T-cell (primary cell): ENCODE measurements around the gene DCLK3. TPM values are rescaled to one million over a fixed set of nuclear protein-coding genes. Genes with fewer than 3 reads are reported as not detected.

Experiments used
- ATAC-seq, 4 experiments: fragments of 200-7000 bp in 3 of 4; fragments of 150-1000 bp in 1 of 4; cut with Tn5 transposase; replicated peaks in 1 of 4; 1 replicate in 3 of 4; 2 replicates in 1 of 4; pipeline ENCODE4 v1.10.0; 2021; ENCODE audit warnings: moderate library complexity in 3 of 4, mild to moderate bottlenecking in 2 of 4, moderate number of reproducible peaks in 1 of 4
- CTCF ChIA-PET, 2 donors: fragments of 300-600 bp; sonication (Branson Sonifier 250); formaldehyde crosslinking; loops; one replicate each; lab custom pipeline; 2022; ENCODE audit warnings: antibody characterized with exemption in 2 of 2; lab: Charles Lee
- POLR2A ChIA-PET, 2 donors: fragments of 300-600 bp; sonication (Branson Sonifier 250); formaldehyde crosslinking; loops; one replicate each; lab custom pipeline; 2022; ENCODE audit warnings: antibody characterized with exemption in 2 of 2; lab: Charles Lee
- DNase-seq, 35 experiments: peaks; one replicate each; pipeline versions ENCODE4 v3.0.0 to v3.0.0-alpha.2; 2013 to 2023
- H3K27ac ChIP-seq: one replicate; pipeline ENCODE4 v1.5.1; 2013; ENCODE audit warnings: low read length
- H3K27me3 ChIP-seq, 2 experiments: replicated peaks in 1 of 2; 1 replicate in 1 of 2; 2 replicates in 1 of 2; pipeline versions ENCODE4 v1.6.1 to v1.7.0; 2013; ENCODE audit warnings: low read length in 1 of 2, mixed read lengths in 1 of 2; ENCODE audit not compliant: control insufficient read depth in 2 of 2, insufficient read depth in 2 of 2; ENCODE audit errors: extremely low read depth in 1 of 2
- H3K36me3 ChIP-seq, 2 donors: 1 replicate in 1 of 2; 2 replicates in 1 of 2; pipeline versions ENCODE4 v1.6.1 to v1.7.0; 2013; ENCODE audit warnings: low read length in 1 of 2; ENCODE audit not compliant: control insufficient read depth in 2 of 2, insufficient read depth in 1 of 2; ENCODE audit errors: extremely low read depth in 1 of 2
- H3K4me1 ChIP-seq, 2 experiments: 1 replicate in 1 of 2; 2 replicates in 1 of 2; pipeline versions ENCODE4 v1.6.1 to v1.7.0; 2013; ENCODE audit warnings: low read length in 2 of 2, mixed read lengths in 1 of 2; ENCODE audit not compliant: insufficient read depth in 2 of 2, control insufficient read depth in 1 of 2; ENCODE audit errors: extremely low read depth in 1 of 2
- H3K4me3 ChIP-seq, 2 donors: 1 replicate in 1 of 2; 2 replicates in 1 of 2; pipeline versions ENCODE4 v1.5.1 to v1.7.0; 2013; ENCODE audit warnings: mild to moderate bottlenecking in 2 of 2, low read length in 1 of 2, moderate library complexity in 1 of 2; ENCODE audit not compliant: control insufficient read depth in 1 of 2; ENCODE audit errors: extremely low read depth in 1 of 2
- H3K9me3 ChIP-seq: 2 replicates; pipeline ENCODE4 v1.7.0; 2013
- H3K27ac Mint-ChIP-seq, 2 donors: one replicate each; pipeline ENCODE4 v1.8.0; 2020 to 2021; ENCODE audit warnings: mild to moderate bottlenecking in 2 of 2, mixed read lengths in 2 of 2
- H3K27me3 Mint-ChIP-seq, 2 donors: one replicate each; pipeline ENCODE4 v1.8.0; 2021 to 2022; ENCODE audit warnings: mixed read lengths in 2 of 2
- H3K36me3 Mint-ChIP-seq: one replicate; pipeline ENCODE4 v1.8.0; 2021; ENCODE audit warnings: mixed read lengths
- H3K4me1 Mint-ChIP-seq, 3 donors: one replicate each; pipeline ENCODE4 v1.8.0; 2020 to 2022; ENCODE audit warnings: mixed read lengths in 3 of 3, mild to moderate bottlenecking in 1 of 3
- H3K4me3 Mint-ChIP-seq, 3 donors: one replicate each; pipeline ENCODE4 v1.8.0; 2020 to 2022; ENCODE audit warnings: mild to moderate bottlenecking in 3 of 3, mixed read lengths in 3 of 3, moderate library complexity in 3 of 3
- H3K9me3 Mint-ChIP-seq, 3 donors: one replicate each; pipeline ENCODE4 v1.8.0; 2020 to 2022; ENCODE audit warnings: mixed read lengths in 3 of 3
- WGBS: methylation state at CpG from one replicate; pipeline ENCODE4 v1.1.5; 2013; ENCODE audit warnings: missing lambda C conversion rate; ENCODE audit not compliant: insufficient coverage; 5-methylcytosine and 5-hydroxymethylcytosine counted together
- total RNA-seq, 35 experiments: library from RNA in 6 of 35; stranded (reverse) in 6 of 35; fragments of 120-200 nt in 1 of 35; gene quantifications; one replicate each; pipeline versions ENCODE4 v1.2.1 to v1.2.4 and lab custom pipeline; 2013 to 2026

Gene DCLK3
- total RNA-seq, 5 donors from 2014 or later (not counting 1 experiment from before 2014, with no cell fraction given): not detected

DNA sequence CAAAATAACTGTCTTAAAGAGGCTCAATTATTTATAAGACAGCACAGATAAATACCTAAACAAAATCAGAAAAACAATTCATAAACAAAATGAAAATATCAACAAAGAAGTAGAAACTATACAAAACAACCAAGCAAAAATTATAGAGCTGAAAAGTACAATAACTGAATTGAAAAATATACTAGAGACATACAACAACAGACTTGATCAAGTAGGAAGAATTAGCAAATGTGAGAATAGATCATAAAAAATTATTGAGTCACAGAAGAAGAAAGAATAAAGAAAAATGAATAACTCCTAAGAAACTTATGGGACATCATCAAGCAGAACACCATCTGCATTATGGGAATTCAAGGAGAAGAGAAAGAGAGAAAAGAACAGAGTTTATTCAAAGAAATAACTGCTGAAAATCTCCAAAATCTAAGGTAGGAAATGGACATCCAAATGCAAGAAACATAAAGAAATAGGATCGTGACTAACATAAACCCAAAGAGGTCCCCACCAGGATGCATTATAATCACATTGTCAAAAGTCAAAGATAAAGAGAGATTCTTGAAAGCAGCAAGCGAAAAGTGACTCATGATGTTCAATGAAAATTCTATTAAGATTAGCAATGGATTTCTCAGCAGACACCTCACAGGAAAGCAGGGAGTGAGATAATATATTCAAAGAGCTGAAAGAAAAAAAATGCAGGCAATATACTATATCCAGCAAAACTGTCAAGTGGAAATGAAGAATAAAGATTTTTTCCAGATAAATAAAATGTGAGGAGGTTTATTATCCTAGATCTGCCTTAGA, 85.9 kb downstream of the DCLK3 start:
- POLR2A ChIA-PET: no interaction called here
- no peak overlapping the region for H3K4me3 Mint-ChIP-seq

DNA sequence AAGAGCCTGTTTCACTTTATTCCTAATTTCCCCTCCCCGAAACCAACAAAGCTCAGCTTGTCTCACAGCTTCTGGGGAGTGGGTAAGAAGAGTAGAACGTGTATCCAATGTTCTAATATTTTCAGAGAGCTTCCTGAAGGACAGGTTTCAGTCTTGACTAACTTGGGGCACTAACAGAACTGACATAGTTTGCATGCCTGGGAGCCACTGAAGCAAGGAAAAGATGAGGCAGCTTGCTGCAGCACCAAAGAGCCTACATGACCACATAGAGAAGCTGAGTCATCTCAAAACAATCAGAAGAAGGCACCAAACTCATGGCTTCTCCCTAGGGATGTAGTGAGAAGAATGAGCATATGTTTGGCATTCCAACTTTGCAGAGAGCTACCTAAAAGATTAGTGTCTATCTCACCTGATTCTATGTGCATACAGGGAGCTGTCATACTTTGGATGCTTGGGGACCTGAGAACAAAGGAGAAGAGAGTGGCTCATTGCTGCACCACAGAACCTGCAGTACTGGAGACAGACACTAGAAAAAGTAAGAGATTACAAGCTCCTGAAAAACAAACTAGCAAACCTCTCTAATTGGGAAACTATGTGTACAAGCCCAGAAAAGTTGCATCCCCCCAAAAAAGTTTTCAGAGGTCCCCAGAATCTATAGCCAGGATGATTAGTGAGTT, 86.9 kb downstream of the DCLK3 start:
- peaks cover 22 to 38% (median 24%) of the 10 kb centered on the region in 3 donors for H3K9me3 Mint-ChIP-seq
- ChIA-PET POLR2A (no interaction called here), CTCF (no interaction called here)
- DNase-seq (no peak), ATAC-seq (no peak)
- no peak overlapping the region for H3K4me3 Mint-ChIP-seq
- H3K36me3 Mint-ChIP-seq: peaks cover 6% of the 10 kb centered on the region
- no CpG with 5 or more reads among the region's 2 CpGs for WGBS
- Histone ChIP-seq H3K9me3 (no peaks in the 10 kb centered on the region), H3K27me3 (peaks cover 0 to 6% of the 10 kb centered on the region in 2 experiments), H3K4me1 (no peaks in the 10 kb centered on the region), H3K4me3 (no peak overlapping the region), H3K36me3 (no peaks in the 10 kb centered on the region), H3K27ac (no peak overlapping the region)
- peaks cover 0 to 4% of the 10 kb centered on the region in 2 donors for H3K27me3 Mint-ChIP-seq
- no peak overlapping the region for H3K27ac Mint-ChIP-seq
- H3K4me1 Mint-ChIP-seq: no peaks in the 10 kb centered on the region

More for the DNA sequence above, 85.9 kb downstream of the DCLK3 start:
- no CpG with 5 or more reads among the region's 2 CpGs for WGBS
- H3K27ac ChIP-seq: no peak overlapping the region
- no peak for DNase-seq
- Mint-ChIP-seq H3K36me3 (peaks cover 6% of the 10 kb centered on the region), H3K27me3 (peaks cover 2 to 3% of the 10 kb centered on the region in 2 donors), H3K9me3 (peaks cover 22 to 38% (median 24%) of the 10 kb centered on the region in 3 donors), H3K27ac (no peak overlapping the region), H3K4me1 (no peaks in the 10 kb centered on the region)
- H3K9me3 ChIP-seq: no peaks in the 10 kb centered on the region
- H3K4me1 ChIP-seq: no peaks in the 10 kb centered on the region
- CTCF ChIA-PET: no interaction called here
- ATAC-seq: no peak
- no peaks in the 10 kb centered on the region for H3K36me3 ChIP-seq
- H3K4me3 ChIP-seq: no peak overlapping the region
- peaks cover 0 to 6% of the 10 kb centered on the region in 2 experiments for H3K27me3 ChIP-seq

DNA sequence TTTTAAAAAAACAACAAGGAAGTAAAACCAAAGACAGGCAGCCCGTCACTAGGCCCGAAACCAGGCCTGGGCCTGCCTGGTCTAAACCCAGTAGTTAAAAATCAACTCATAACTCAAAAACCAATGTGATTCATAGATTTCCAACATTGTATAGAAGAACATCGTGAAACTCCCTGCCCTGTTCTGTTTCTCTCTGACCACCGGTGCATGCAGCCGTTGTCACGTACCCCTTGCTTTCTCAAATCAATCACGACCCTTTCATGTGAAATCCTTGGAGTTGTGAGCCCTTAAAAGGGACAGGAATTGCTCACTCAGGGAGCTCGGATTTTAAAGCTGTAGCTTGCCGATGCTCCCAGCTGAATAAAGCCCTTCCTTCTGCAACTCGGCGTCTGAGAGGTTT, 89.5 kb downstream of the DCLK3 start:
- Histone ChIP-seq H3K4me1 (no peaks in the 10 kb centered on the region), H3K27ac (no peak overlapping the region), H3K27me3 (no peaks in the 10 kb centered on the region), H3K36me3 (no peaks in the 10 kb centered on the region), H3K4me3 (no peak overlapping the region), H3K9me3 (no peaks in the 10 kb centered on the region)
- ChIA-PET POLR2A (no interaction called here), CTCF (no interaction called here)
- Mint-ChIP-seq H3K27ac (no peak overlapping the region), H3K4me3 (no peak overlapping the region), H3K27me3 (peaks cover 4% of the 10 kb centered on the region in 2 donors), H3K9me3 (peaks cover 13 to 25% (median 16%) of the 10 kb centered on the region in 3 donors), H3K36me3 (peaks cover 6% of the 10 kb centered on the region), H3K4me1 (no peaks in the 10 kb centered on the region)
- ATAC-seq (no peak), DNase-seq (no peak)
- WGBS: 84% methylated on average over 8 of the region's 11 CpGs

DNA sequence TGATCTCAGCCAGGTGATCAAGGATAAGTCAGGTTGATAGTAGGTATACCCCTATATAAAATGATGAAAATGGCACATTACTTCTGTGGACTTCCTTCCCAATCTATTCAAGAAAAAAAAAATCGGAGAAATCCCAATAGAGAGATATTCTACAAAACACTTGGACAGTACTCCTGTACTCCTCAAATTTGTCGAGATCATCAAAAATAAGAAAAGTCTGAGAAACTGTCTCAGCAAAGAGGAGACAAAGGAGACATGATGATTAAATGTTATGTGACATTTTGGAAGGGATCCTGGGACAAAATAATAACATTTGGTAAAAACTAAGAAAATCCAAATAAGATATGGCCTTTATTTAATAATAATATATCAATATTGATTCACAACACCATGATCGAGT, 94.6 kb downstream of the DCLK3 start:
- Mint-ChIP-seq H3K4me3 (no peak overlapping the region), H3K27ac (no peak overlapping the region), H3K9me3 (no peaks in the 10 kb centered on the region), H3K27me3 (peaks cover 14 to 16% of the 10 kb centered on the region in 2 donors), H3K4me1 (no peaks in the 10 kb centered on the region), H3K36me3 (no peaks in the 10 kb centered on the region)
- no peak for DNase-seq
- H3K9me3 ChIP-seq: no peaks in the 10 kb centered on the region
- no peak overlapping the region for H3K4me3 ChIP-seq
- no peaks in the 10 kb centered on the region for H3K36me3 ChIP-seq
- WGBS: no CpG with 5 or more reads among the region's 3 CpGs
- POLR2A ChIA-PET: no interaction called here
- CTCF ChIA-PET: no interaction called here
- ATAC-seq: no peak
- no peaks in the 10 kb centered on the region for H3K27me3 ChIP-seq
- H3K27ac ChIP-seq: no peak overlapping the region
- no peaks in the 10 kb centered on the region for H3K4me1 ChIP-seq

DNA sequence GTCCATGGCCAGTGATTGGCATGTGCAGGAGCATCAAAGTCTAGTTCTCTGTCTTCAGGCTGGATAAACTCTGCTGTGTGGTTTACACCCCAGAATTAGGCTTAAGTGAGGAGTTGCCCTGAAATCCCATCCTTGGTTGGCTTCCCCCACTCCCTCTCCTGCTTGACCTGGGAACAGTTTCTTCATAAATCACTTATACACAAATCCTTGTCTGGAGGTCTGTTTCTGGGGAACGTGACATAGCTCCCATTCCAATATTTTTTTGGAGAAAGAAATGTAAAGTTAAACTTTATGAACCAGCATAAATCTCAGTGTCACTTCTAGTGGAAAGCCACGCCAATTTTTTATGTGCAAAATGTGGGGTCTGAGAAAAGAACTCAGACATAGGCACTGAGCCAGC, 98.2 kb downstream of the DCLK3 start:
- DNase-seq (no peak), ATAC-seq (no peak)
- ChIA-PET POLR2A (interaction anchor here in 1 of 2 donors (0.6 kb wide), 1 partner anchor 22 kb away, joined by 4 read pairs; no protein-coding TSS in a partner anchor), CTCF (no interaction called here)
- no peak overlapping the region for H3K4me3 Mint-ChIP-seq
- H3K27me3 Mint-ChIP-seq: peaks cover 12 to 15% of the 10 kb centered on the region in 2 donors
- H3K36me3 Mint-ChIP-seq: no peaks in the 10 kb centered on the region
- Histone ChIP-seq H3K27me3 (no peaks in the 10 kb centered on the region), H3K9me3 (no peaks in the 10 kb centered on the region), H3K4me3 (no peak overlapping the region), H3K4me1 (no peaks in the 10 kb centered on the region), H3K27ac (no peak overlapping the region), H3K36me3 (no peaks in the 10 kb centered on the region)
- H3K27ac Mint-ChIP-seq: no peak overlapping the region
- no peaks in the 10 kb centered on the region for H3K9me3 Mint-ChIP-seq
- no peaks in the 10 kb centered on the region for H3K4me1 Mint-ChIP-seq
- 29% methylated on average over 1 of the region's 2 CpGs for WGBS

DNA sequence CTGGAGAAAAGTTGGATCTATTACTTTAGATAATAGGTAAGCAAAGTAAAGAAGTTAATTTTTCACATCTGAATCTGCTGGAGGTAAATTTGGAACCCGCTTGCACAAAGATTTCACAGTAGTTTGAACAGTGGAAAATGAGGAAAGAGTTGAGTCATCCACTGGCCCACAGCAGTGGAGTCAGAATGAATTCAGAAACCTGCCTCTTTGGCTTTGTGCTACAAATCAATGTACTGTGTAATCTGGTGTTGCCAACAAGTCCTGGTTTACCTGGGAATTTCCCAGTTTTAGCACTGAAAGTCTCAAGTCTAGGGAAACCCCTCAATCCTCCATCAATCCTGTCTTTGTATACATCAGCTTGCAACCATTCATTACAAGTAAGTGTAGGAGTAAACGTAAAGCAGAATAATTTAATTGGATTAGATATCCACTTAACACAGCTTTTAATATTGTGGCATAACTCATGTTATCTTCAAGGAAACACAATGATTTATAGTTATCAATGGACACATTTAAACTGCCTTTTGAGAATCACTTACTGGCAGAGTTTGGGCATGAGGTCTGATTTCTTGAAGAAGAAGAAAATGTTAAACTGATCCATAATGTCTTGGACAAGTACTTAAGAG, 100.6 kb downstream of the DCLK3 start:
- ChIA-PET POLR2A (no interaction called here), CTCF (no interaction called here)
- H3K4me1 ChIP-seq: no peaks in the 10 kb centered on the region
- no peaks in the 10 kb centered on the region for H3K27me3 ChIP-seq
- Mint-ChIP-seq H3K27me3 (peaks cover 4 to 13% of the 10 kb centered on the region in 2 donors), H3K4me1 (no peaks in the 10 kb centered on the region), H3K9me3 (no peaks in the 10 kb centered on the region), H3K4me3 (no peak overlapping the region), H3K27ac (no peak overlapping the region), H3K36me3 (no peaks in the 10 kb centered on the region)
- DNase-seq (no peak), ATAC-seq (no peak)
- WGBS: 83% methylated on average over 1 of the region's 2 CpGs
- no peak overlapping the region for H3K4me3 ChIP-seq
- H3K36me3 ChIP-seq: no peaks in the 10 kb centered on the region
- no peaks in the 10 kb centered on the region for H3K9me3 ChIP-seq
- H3K27ac ChIP-seq: no peak overlapping the region
